Tibial artery (tissue), 4 donors: Measurements from ENCODE around the gene CNTRL.

ENCODE experiments used
- DNase-seq, 2 donors: peaks; one replicate each; pipeline ENCODE4 v3.0.0-alpha.2; 2019
- H3K27ac ChIP-seq, 2 donors: fragments of 200-600 bp; sonication (generic) in 1 of 2; 1 replicate in 1 of 2; 2 replicates in 1 of 2; pipeline ENCODE4 v1.5.1; 2018 to 2019; ENCODE audit warnings: mild to moderate bottlenecking in 1 of 2
- H3K27me3 ChIP-seq, 2 donors: fragments of 200-600 bp; sonication (generic) in 1 of 2; one replicate each; pipeline versions ENCODE4 v1.5.1 to v1.6.0; 2016 to 2019
- H3K36me3 ChIP-seq, 3 donors: fragments of 200-600 bp; sonication (generic) in 2 of 3; one replicate each; pipeline ENCODE4 v1.5.1; 2016 to 2019; ENCODE audit warnings: mild to moderate bottlenecking in 2 of 3
- H3K4me1 ChIP-seq, 4 donors: fragments of 200-600 bp; sonication (generic) in 2 of 4; 1 replicate in 3 of 4; 2 replicates in 1 of 4; pipeline ENCODE4 v1.5.1; 2016 to 2019
- H3K4me3 ChIP-seq, 2 donors: fragments of 200-600 bp; sonication (generic) in 1 of 2; 1 replicate in 1 of 2; 2 replicates in 1 of 2; pipeline ENCODE4 v1.5.1; 2018 to 2019; ENCODE audit warnings: mild to moderate bottlenecking in 2 of 2
- H3K9me3 ChIP-seq, 3 donors: fragments of 200-600 bp; sonication (generic) in 1 of 3; one replicate each; pipeline ENCODE4 v1.5.1; 2016 to 2019
- CTCF ChIP-seq, 2 experiments: fragments of 200-600 bp in 1 of 2; fragments of 450-650 bp in 1 of 2; IDR thresholded peaks; one replicate each; pipeline ENCODE4 v1.5.1; 2017 to 2019; ENCODE audit warnings: antibody characterized with exemption in 2 of 2, mild to moderate bottlenecking in 1 of 2, moderate library complexity in 1 of 2
- intact Hi-C: fragments of 100-400 bp; cut with DNase I; formaldehyde crosslinking; loops from one replicate; pipeline ENCODE4 v1.15.0; 2023; ENCODE audit warnings: low total_unique reads

The CNTRL gene

GRCh38 chr9:121135642-121136041 is 60.9 kb downstream of the CNTRL start:
- intact Hi-C loops, result no loop called here
- H3K36me3 ChIP-seq, result peaks cover 9 to 63% (median 43%) of the 10 kb centered on the region in 3 donors

GRCh38 chr9:121138561-121138960 is 63.8 kb downstream of the CNTRL start:
- Histone ChIP-seq H3K27me3 (no peaks in the 10 kb centered on the region), H3K27ac (no peak overlapping the region), H3K4me3 (no peak overlapping the region), H3K36me3 (peaks cover 27 to 76% (median 69%) of the 10 kb centered on the region in 3 donors), H3K4me1 (no peaks in the 10 kb centered on the region), H3K9me3 (no peaks in the 10 kb centered on the region)
- TF ChIP-seq CTCF (IDR thresholded peaks at IDR 0.05), result no peak
- DNase-seq, result no peak
- intact Hi-C loops, result no loop called here

More at GRCh38 chr9:121135642-121136041, 60.9 kb downstream of the CNTRL start:
- Histone ChIP-seq H3K27ac (no peak overlapping the region), H3K4me3 (no peak overlapping the region), H3K9me3 (no peaks in the 10 kb centered on the region), H3K27me3 (no peaks in the 10 kb centered on the region), H3K4me1 (no peaks in the 10 kb centered on the region)
- no peak for TF ChIP-seq CTCF (IDR thresholded peaks at IDR 0.05)
- no peak for DNase-seq

- Histone ChIP-seq H3K27ac (no peak overlapping the region), H3K4me1 (no peaks in the 10 kb centered on the region), H3K36me3 (peaks cover 31 to 78% (median 72%) of the 10 kb centered on the region in 3 donors), H3K4me3 (no peak overlapping the region), H3K27me3 (no peaks in the 10 kb centered on the region), H3K9me3 (no peaks in the 10 kb centered on the region)
- DNase-seq, result no peak
- intact Hi-C loops, result no loop called here
- no peak for TF ChIP-seq CTCF (IDR thresholded peaks at IDR 0.05)
Measured at GRCh38 chr9:121138973-121139372, 64.2 kb downstream of the CNTRL start.

GRCh38 chr9:121140162-121140561 is 65.4 kb downstream of the CNTRL start:
- Histone ChIP-seq H3K36me3 (peaks cover 43 to 90% (median 83%) of the 10 kb centered on the region in 3 donors), H3K4me1 (no peaks in the 10 kb centered on the region), H3K4me3 (no peak overlapping the region), H3K27me3 (no peaks in the 10 kb centered on the region), H3K9me3 (no peaks in the 10 kb centered on the region), H3K27ac (no peak overlapping the region)
- no peak for DNase-seq
- TF ChIP-seq CTCF (IDR thresholded peaks at IDR 0.05), result no peak
- intact Hi-C loops, result no loop called here

- H3K4me1 ChIP-seq, result no peaks in the 10 kb centered on the region
- H3K27me3 ChIP-seq, result no peaks in the 10 kb centered on the region
- H3K9me3 ChIP-seq, result no peaks in the 10 kb centered on the region
- H3K4me3 ChIP-seq, result no peak overlapping the region
- no peak overlapping the region for H3K27ac ChIP-seq
- TF ChIP-seq CTCF (IDR thresholded peaks at IDR 0.05), result no peak
- peaks cover 51 to 95% (median 85%) of the 10 kb centered on the region in 3 donors for H3K36me3 ChIP-seq
- intact Hi-C loops, result no loop called here
- DNase-seq, result no peak
Measured at GRCh38 chr9:121141306-121141705, 66.6 kb downstream of the CNTRL start.

- Histone ChIP-seq H3K27me3 (no peaks in the 10 kb centered on the region), H3K9me3 (no peaks in the 10 kb centered on the region), H3K36me3 (peaks cover 53 to 95% (median 85%) of the 10 kb centered on the region in 3 donors), H3K27ac (no peak overlapping the region), H3K4me3 (no peak overlapping the region), H3K4me1 (no peaks in the 10 kb centered on the region)
- intact Hi-C loops, result no loop called here
- no peak for TF ChIP-seq CTCF (IDR thresholded peaks at IDR 0.05)
- no peak for DNase-seq
Measured at GRCh38 chr9:121141706-121142105, 67.0 kb downstream of the CNTRL start.
